Stimulated activated CD4-positive, alpha-beta T cell treated with anti-CD3 and anti-CD28 coated beads, Interleukin-15, amount 100 ng/mL, for 24 hours (primary cell): ENCODE data around the gene CUTC.
"Not testable (repeated sequence)": the region's sequence is repeated elsewhere in the genome, so short reads cannot be mapped to it uniquely, and the experiment has no call there.

ENCODE experiments used
- DNase-seq: peaks from one replicate; pipeline ENCODE4 v3.0.0-alpha.2; 2020

CUTC gene

GRCh38 chr10:99743841-99744240 lies 11.8 kb downstream of the CUTC start:
- DNase-seq = no peak

DNA sequence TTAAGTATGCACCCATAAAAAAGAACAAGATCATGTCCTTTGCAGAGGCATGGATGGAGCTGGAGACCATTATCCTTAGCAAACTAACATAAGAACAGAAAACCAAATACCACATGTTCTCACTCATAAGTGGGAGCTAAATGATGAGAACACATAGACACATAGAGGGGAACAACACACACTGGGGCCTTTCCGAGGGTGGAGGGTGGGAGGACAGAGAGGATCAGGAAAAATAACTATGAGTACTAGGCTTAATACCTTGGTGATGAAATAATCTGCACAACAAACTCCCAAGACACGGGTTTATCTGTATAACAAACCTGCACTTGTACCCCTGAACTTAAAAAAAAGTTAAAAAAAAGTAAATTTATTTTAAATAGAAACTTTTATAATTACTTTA lies 14.1 kb downstream of the CUTC start:
- not testable (repeated sequence) for DNase-seq

DNA sequence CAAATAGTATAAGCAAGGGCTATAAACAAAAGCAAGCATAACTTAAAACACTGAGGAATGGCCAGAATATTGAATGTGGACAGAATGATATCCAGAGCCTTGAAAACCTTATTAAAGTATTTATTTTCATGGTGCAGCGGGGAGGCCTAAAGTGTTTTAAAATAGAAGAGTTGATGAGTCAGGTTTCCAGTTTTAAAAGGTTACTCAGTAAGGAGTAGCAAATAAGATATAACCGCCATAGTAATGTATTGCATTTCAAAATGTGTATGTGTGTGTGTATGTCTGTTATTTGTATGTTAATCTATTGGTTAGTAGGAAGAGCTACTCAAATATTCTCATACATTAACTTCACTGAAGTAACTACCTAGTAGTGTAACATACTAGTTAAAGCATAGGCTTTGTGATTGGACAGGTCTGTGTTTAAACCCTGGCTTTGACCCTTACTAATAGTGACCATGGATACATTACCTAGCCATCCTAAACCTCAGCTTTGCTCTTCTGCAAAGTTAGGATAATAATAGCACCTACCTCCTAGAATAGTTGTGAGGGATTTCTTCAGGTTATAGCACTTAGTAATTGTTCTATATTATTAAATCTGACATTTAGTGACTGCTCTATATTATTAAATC lies 16.9 kb downstream of the CUTC start:
- no peak for DNase-seq

GRCh38 chr10:99750641-99751040 lies 18.6 kb downstream of the CUTC start:
- no peak for DNase-seq

DNA sequence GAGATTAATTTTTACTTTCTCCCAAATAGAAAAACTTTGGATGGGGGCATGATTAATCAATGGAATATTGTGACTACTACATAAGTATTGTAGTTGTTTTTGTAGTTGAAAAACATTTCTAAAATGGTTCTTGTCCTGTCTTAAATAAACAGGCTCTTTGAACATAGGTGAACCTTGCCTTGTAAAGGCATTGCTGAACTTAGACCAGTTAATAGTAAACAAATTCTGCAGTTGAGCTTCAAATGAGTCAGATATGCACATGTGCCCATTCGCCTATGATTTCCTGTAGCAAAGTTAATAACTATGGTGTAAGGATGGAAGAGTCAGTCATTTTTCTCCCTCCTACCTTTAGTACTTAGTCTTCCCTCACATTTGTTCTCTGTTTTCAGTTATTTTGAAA lies 22.6 kb downstream of the CUTC start:
- DNase-seq = no peak

- no peak for DNase-seq
Observed at GRCh38 chr10:99756159-99756558, 24.1 kb downstream of the CUTC start.

- no peak for DNase-seq
Observed at GRCh38 chr10:99758211-99758891, 26.3 kb downstream of the CUTC start.

DNA sequence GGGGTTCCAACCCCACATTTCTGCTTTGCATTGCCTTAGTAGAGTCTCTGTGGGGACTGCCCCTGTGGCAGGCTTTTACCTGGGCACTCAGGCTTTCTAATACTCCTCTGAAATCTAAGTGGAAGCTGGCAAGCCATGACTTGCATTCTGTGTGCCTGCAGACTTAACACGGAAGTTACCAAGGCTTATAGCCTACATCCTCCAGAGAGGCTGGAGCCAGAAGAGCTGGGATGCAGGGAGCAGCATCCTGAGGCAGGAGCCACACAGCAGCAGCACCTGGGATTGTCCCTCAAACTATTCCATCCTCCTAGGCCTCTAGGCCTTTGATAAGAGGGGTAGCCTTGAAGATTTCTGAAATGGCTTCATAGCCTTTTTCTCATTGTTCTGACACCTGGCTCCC lies 28.3 kb downstream of the CUTC start:
- DNase-seq = no peak

DNA sequence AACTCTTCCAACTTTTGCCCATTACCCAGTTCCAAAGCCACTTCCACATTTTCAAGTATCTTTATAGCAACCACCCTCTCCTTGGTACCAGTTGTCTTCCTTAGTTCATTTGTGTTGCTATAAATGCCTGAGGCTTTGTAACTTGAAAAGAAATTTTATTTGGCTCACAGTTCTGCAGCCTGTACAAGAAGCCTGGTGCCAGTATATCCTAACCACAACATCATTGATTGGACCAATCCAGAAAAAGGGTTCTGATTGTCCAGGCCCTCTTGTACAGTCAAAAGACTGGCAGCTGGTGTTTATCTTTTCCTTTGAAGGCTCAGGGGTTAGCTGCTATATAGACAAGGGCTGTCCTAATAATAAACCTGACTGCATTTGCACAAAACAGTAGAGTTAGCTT lies 29.3 kb downstream of the CUTC start:
- no peak for DNase-seq

DNA sequence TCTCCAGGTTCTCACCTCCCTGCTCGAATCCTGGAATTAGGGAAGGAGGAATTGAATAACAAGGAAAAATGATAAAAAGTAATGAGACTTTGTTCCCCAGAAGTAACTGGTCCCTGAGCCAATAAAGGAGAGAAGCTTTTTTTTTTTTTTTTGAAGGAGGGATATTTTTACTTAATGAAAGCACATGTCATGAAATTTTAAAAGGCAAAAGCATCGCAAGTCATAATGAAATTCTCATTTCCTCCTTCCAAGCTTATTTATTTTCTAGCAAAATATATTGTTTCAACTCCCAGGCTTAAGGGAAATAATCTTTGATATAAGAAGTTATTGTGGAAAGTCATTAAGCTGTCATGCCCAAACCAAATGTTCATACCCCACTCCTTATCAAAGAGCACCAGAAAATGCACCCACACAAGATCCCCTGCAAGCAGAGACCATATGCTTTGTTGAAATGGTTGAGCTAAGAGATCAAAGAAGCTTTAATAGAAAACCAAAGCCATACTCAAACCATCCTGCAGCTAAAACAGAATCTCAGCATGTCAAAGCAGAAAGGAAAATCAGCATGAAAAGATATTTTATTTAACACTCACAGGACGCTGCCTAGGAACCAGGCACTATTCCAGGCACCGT lies 33.8 kb downstream of the CUTC start:
- DNase-seq = no peak

GRCh38 chr10:99766302-99766681 lies 34.3 kb downstream of the CUTC start:
- no peak for DNase-seq

GRCh38 chr10:99767901-99768300 lies 35.9 kb downstream of the CUTC start:
- no peak for DNase-seq

DNA sequence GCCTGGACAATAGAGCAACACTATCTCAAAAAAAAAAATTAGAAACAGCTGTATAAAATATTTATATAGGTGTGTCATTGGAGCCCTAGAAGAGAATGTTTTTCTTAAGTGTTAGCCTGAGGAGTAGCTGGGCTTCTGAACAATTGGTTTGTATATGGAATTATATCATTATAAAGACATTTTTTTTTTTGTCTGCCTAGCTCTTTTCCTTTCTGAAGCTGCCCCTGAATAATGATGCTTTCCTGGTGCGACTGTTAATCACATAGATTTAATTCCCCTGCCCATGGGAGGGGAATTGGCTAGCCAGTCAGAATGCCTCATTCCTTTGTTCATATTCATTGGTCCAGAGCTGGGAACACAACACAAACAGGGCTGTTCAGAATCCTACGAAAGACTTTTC lies 36.5 kb downstream of the CUTC start:
- DNase-seq = no peak

- no peak for DNase-seq
Observed at GRCh38 chr10:99769706-99770105, 37.7 kb downstream of the CUTC start.

GRCh38 chr10:99770408-99771045 lies 38.5 kb downstream of the CUTC start:
- no peak for DNase-seq

DNA sequence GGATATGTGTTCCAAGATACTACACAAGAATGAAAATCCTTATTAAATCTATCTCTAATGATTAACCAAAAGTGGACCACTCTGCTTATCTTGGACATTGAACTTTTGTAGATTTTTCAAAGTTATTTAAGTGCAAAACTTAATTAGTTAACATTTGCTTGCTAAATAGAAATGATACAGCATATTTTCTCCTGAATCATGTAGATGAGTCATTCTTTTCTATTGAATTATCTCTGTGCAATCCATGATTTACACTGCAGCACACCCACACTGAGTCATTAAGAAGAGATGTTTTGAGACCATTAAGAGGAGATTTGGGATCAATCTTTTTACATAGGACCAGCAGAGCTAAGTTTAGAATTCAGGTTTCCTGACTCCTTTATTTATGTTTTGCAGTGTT lies 43.8 kb downstream of the CUTC start:
- DNase-seq = no peak

DNA sequence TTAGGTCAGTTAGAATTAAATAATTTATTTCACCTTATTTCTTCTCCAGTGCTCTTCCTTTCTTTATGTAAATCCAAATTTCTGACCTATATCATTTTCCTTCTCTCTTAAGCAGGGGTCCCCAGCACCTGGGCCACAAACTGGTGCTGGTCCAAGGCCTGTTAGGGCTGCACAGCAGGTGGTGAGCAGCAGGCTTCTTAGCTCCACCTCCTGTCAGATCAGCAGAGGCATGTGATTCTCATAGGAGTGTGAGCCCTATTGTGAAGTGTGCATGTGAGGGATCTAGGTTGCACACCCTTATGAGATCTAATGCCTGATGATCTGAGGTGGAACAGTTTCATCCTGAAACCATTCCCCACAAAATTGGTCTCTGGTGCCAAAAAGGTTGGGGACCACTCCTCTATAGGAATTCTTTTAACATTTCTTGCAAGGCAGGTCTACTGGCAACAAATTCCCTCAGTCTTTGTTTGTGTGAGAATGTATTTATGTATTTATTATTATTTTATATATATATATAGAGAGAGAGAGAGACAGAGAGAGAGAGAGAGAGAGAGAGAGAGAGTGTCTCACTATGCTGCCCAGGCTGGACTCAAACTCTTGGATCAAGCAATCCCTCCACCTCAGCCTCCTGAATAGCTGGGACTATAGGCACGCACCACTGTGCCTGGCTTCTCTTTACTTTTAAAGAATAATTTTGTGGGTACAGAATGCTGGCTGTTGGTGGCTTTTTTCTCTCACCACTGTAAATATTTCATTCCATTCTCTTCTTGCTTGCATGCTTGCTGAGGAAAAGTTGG lies 46.1 kb downstream of the CUTC start:
- DNase-seq = no peak

GRCh38 chr10:99779335-99779734 lies 47.3 kb downstream of the CUTC start:
- DNase-seq = no peak

DNA sequence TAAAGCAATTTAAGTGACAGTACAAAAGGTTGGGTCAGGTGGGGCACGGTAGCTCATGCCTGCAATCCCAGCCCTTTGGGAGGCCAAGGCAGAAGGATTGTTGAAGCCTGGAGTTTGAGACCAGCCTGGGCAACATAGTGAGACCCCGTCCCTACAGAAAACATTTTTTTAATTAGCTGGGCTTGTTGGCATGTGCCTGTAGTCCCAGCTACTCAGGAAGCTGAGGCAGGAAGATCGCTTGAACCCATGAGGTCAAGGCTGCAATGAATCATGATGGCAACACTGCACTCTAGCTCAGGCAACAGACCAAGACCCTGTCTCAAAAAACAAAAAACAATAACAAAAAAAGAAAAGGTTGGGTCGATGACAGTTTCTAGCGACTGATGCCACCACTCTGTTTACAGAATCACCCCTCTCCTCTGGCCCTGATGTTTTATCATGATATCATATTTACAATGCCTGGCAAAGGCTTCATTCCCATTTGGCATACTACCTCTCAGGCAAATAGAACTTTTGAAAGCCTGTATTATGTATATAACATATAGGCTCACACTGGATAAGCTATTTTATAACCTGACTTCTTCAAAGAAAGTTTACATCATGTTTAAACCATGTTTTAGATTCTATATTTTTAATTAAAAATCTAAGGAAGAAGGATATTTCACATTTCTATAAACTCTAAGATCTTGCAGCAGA lies 49.8 kb downstream of the CUTC start:
- no peak for DNase-seq

- DNase-seq = no peak
Observed at GRCh38 chr10:99782447-99783286, 50.6 kb downstream of the CUTC start, which contains the start of gene ABCC2. Gene ABCC2, plus strand, starts transcription at chr10:99782640. Its CDS starts 205 bp downstream, at chr10:99782845.

GRCh38 chr10:99784016-99784726 lies 52.1 kb downstream of the CUTC start:
- DNase-seq = no peak
